Measurements from ENCODE around the gene IGLL1.
A peak's percentile ranks its signal among the peaks of the same experiment; 100 is the strongest.
"Not testable (repeated sequence)": the region's sequence is repeated elsewhere in the genome, so short reads cannot be mapped to it uniquely, and the experiment has no call there.

The IGLL1 gene

GRCh38 chr22:23591201-23591791, 11.2 kb upstream of the IGLL1 start:
- DNase-seq = peak; percentile 23

GRCh38 chr22:23583836-23584235, 3.7 kb upstream of the IGLL1 start:
- no peak for DNase-seq

- no peak for DNase-seq
These were observed 3.1 kb upstream of the IGLL1 start for GRCh38 chr22:23583153-23583552.

- no peak for DNase-seq
These were observed 1.2 kb upstream of the IGLL1 start for GRCh38 chr22:23581260-23581650.

GRCh38 chr22:23580576-23581259, 628 bp upstream of the IGLL1 start:
- no peak for DNase-seq

- no peak for DNase-seq
These were observed 810 bp downstream of the IGLL1 start for GRCh38 chr22:23579280-23579679.

- DNase-seq = no peak
These were observed 1.8 kb downstream of the IGLL1 start for GRCh38 chr22:23578306-23578705.

GRCh38 chr22:23576681-23577080, 3.4 kb downstream of the IGLL1 start:
- no peak for DNase-seq

GRCh38 chr22:23575601-23576000, 4.5 kb downstream of the IGLL1 start:
- DNase-seq = no peak

- DNase-seq = no peak
These were observed 5.2 kb downstream of the IGLL1 start for GRCh38 chr22:23574877-23575276.

GRCh38 chr22:23574371-23574811, 5.7 kb downstream of the IGLL1 start:
- DNase-seq = no peak

- not testable (repeated sequence) for DNase-seq
These were observed 6.3 kb downstream of the IGLL1 start for GRCh38 chr22:23573701-23574235.

GRCh38 chr22:23573106-23573505, 7.0 kb downstream of the IGLL1 start:
- DNase-seq = not testable (repeated sequence)

- DNase-seq = no peak
These were observed 8.6 kb downstream of the IGLL1 start for GRCh38 chr22:23571486-23571885.

- no peak for DNase-seq
These were observed 9.4 kb downstream of the IGLL1 start for GRCh38 chr22:23570681-23571080.

GRCh38 chr22:23569716-23570115, 10.4 kb downstream of the IGLL1 start:
- no peak for DNase-seq

GRCh38 chr22:23569291-23569690, 10.8 kb downstream of the IGLL1 start:
- no peak for DNase-seq

GRCh38 chr22:23566705-23567475, 13.2 kb downstream of the IGLL1 start:
- no peak for DNase-seq

GRCh38 chr22:23565915-23566704, 14.0 kb downstream of the IGLL1 start:
- no peak for DNase-seq

GRCh38 chr22:23565305-23565914, 14.7 kb downstream of the IGLL1 start:
- DNase-seq = peak; percentile 4

GRCh38 chr22:23564276-23564675, 15.8 kb downstream of the IGLL1 start:
- no peak for DNase-seq

- no peak for DNase-seq
These were observed 17.0 kb downstream of the IGLL1 start for GRCh38 chr22:23563111-23563510.
